HL-60 (cell line): ENCODE data around the gene PRR20E.

Source experiments
- CTCF ChIP-seq: IDR thresholded peaks from one replicate; pipeline ENCODE4 v1.5.1; 2011; ENCODE audit warnings: low read length, control low read depth, inconsistent platforms; ENCODE audit not compliant: insufficient read depth
- POLR2AphosphoS5 ChIP-seq: IDR thresholded peaks from 2 replicates; pipeline ENCODE4 v1.6.1; 2012; ENCODE audit warnings: low read depth

- TF ChIP-seq CTCF (no peak), POLR2AphosphoS5 (no peak)
Observed at GRCh38 chr13:57137585-57137984, 29.4 kb upstream of the PRR20E start.
